ENCODE measurements around the gene DPF3. TPM values are rescaled to one million over a fixed set of nuclear protein-coding genes. Genes with fewer than 3 reads are reported as not detected.

Gene DPF3
- total RNA-seq, 4 donors from 2014 or later, result under 0.01 to 2.7 (median 0.61) TPM; not detected in 1

- WGBS, 2 donors, result 59 to 77% methylated on average over 9 to 12 of the region's 16 CpGs
- intact Hi-C loops (cut with DNase I), result no loop called here
- Histone ChIP-seq H3K36me3 (no peaks in the 10 kb centered on the region), H3K4me1 (no peaks in the 10 kb centered on the region), H3K9me3 (no peaks in the 10 kb centered on the region), H3K27ac (no peak overlapping the region), H3K27me3 (peaks cover 0 to 22% (median 0%) of the 10 kb centered on the region in 4 donors), H3K4me3 (no peak overlapping the region)
- TF ChIP-seq POLR2A (IDR thresholded peaks at IDR 0.05) (no peak), CTCF (IDR thresholded peaks at IDR 0.05) (no peak)
- no peak for DNase-seq
Observed at GRCh38 chr14:72599579-72600470, 294.1 kb downstream of the DPF3 start.

- intact Hi-C loops (cut with DNase I), result no loop called here
- H3K4me3 ChIP-seq, result no peak overlapping the region
- DNase-seq, result no peak
- no peak for TF ChIP-seq POLR2A (IDR thresholded peaks at IDR 0.05)
- no peak for TF ChIP-seq CTCF (IDR thresholded peaks at IDR 0.05)
- H3K36me3 ChIP-seq, result no peaks in the 10 kb centered on the region
- peaks cover 0 to 22% (median 0%) of the 10 kb centered on the region in 4 donors for H3K27me3 ChIP-seq
- H3K4me1 ChIP-seq, result no peaks in the 10 kb centered on the region
- no peaks in the 10 kb centered on the region for H3K9me3 ChIP-seq
- WGBS, 2 donors, result 86% methylated on average over 5 of the region's 5 CpGs; no CpG with 5 or more reads in 1 of the 2 donors
- no peak overlapping the region for H3K27ac ChIP-seq
Observed at GRCh38 chr14:72598306-72598705, 295.6 kb downstream of the DPF3 start.

- TF ChIP-seq CTCF (IDR thresholded peaks at IDR 0.05) (no peak), POLR2A (IDR thresholded peaks at IDR 0.05) (no peak)
- peaks cover 0 to 22% (median 0%) of the 10 kb centered on the region in 4 donors for H3K27me3 ChIP-seq
- H3K4me1 ChIP-seq, result no peaks in the 10 kb centered on the region
- no peak for DNase-seq
- WGBS, 2 donors, result 54 to 73% methylated on average over 16 of the region's 16 CpGs
- no peak overlapping the region for H3K27ac ChIP-seq
- H3K9me3 ChIP-seq, result no peaks in the 10 kb centered on the region
- intact Hi-C loops (cut with DNase I), result no loop called here
- H3K36me3 ChIP-seq, result no peaks in the 10 kb centered on the region
- H3K4me3 ChIP-seq, result no peak overlapping the region
Observed at GRCh38 chr14:72597252-72598233, 296.4 kb downstream of the DPF3 start.

GRCh38 chr14:72595152-72595862, 298.6 kb downstream of the DPF3 start:
- intact Hi-C loops (cut with DNase I), result no loop called here
- WGBS, 2 donors, result 92 to 96% methylated on average over 8 of the region's 8 CpGs

More at GRCh38 chr14:72595152-72595862, 298.6 kb downstream of the DPF3 start:
- no peaks in the 10 kb centered on the region for H3K4me1 ChIP-seq
- peaks cover 0 to 22% (median 0%) of the 10 kb centered on the region in 4 donors for H3K27me3 ChIP-seq
- TF ChIP-seq POLR2A (IDR thresholded peaks at IDR 0.05) (no peak), CTCF (IDR thresholded peaks at IDR 0.05) (no peak)
- H3K27ac ChIP-seq, result no peak overlapping the region
- DNase-seq, result no peak
- H3K9me3 ChIP-seq, result no peaks in the 10 kb centered on the region
- no peak overlapping the region for H3K4me3 ChIP-seq
- no peaks in the 10 kb centered on the region for H3K36me3 ChIP-seq

All from esophagus squamous epithelium (tissue), 5 donors.